CD4-positive, alpha-beta T cell treated with Interferon alpha-2 for 1 hour (primary cell): Measurements from ENCODE around the gene LDLRAD2.

Experiments used
- DNase-seq, 2 donors: peaks; one replicate each; pipeline ENCODE4 v3.0.0-alpha.2; 2020 to 2022

LDLRAD2 gene

DNA sequence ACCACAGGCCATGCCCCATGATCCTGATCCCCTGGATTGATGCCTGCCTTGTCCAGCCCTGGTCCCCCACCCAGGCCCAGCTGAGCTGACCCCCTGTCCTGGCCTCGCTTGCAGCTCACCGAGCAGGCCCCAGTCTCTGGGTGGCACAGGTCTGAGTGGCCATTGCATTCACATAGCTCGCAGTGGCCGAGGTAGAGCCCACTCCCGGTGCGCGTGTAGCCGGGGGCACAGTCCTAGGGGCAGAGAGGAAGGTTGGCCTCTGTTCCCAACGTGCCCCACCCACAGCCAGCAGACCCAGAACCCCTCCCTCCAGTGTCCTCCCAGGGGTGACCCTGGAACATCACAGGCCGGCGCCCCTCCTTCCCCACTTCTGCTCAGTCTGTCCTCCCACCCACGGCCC lies 51.9 kb downstream of the LDLRAD2 start:
- no peak for DNase-seq

DNA sequence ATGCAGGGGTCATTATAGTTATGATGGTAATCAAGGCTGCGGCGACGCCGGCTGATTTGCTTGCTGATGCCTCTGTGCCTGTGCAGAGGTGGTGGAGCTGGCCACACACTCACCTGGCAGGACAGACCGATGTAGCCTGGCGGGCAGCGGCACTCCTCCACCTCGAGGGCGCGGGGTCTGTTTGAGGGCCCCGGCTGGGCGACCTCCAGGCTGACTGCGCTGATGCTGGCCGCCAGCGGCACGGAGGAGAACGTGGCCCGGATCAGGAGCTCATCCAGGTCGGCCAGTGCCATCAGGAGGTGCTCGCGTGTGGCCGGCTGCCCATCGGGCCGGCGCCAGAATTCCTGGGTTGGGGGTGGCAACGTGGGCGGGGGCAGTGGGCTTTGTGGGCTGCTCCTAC lies 52.7 kb downstream of the LDLRAD2 start:
- DNase-seq, result no peak

DNA sequence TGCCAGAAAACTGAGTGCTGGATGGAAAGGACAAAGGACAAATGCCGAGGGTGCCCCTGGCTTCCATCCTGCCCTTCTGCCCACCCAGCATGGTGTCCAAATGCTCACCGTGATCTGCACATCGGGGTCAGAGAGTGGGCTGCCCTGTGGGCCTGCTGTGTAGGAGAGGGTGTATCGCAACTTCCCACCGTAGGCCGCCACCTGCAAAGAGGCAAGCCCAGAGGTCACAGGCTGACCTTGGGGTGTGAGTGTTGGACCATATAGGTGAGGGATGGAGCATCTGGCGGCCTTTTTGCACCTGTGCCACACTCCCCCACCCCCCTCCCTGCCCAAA lies 53.5 kb downstream of the LDLRAD2 start:
- DNase-seq, result no peak

DNA sequence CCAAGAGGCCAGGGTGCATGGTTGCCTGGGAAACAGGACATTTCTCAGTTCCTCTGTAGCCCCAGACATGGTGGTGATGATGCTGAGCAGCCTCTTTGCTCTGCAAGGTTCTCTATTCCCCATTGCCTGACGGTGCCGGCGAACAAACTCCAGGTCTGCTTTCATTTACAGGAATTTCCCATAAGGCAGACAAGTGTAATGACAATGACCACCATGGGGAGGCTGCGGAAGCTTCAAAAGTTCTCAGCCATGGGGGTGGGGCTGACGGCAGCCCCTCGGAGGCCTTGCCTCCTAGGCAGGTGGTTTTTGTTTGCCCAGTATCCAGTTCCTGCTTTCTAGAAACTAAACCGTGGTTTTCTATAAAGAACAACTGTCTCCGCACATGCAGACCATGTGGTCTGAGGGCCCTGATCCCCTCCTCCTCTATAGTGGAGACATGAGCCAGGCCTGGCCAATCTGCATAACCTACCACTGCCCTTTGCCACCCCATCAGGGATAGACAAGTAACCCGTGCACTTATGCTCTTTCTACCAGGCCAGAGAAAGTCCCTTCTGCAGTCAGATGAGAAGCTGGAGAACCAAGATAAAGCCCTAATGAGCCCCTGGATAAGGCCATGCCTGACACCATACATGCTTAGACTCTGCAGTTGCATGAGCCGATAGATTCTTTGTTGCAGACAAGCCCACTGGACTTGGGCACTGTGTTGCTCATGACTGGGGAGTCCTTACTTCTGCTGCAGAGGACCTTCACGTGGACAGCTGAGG lies 54.1 kb downstream of the LDLRAD2 start:
- DNase-seq, result peak; percentile 21 to 41

DNA sequence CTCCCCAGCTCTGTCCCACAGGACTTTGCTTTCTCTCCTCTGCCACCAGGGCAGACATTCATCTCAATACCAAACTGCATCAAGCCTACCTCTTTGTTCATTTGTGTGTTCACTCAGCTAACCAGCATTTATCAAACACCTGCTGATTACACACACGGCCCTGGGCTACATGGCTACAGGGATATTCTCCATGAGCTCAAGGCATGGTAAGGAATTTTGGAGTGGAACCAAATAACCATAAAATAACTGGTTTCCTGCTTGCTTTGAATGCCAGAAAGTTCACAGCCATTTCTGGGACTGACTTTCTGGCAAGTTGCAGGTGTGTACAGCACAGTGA lies 54.6 kb downstream of the LDLRAD2 start:
- DNase-seq, result no peak

DNA sequence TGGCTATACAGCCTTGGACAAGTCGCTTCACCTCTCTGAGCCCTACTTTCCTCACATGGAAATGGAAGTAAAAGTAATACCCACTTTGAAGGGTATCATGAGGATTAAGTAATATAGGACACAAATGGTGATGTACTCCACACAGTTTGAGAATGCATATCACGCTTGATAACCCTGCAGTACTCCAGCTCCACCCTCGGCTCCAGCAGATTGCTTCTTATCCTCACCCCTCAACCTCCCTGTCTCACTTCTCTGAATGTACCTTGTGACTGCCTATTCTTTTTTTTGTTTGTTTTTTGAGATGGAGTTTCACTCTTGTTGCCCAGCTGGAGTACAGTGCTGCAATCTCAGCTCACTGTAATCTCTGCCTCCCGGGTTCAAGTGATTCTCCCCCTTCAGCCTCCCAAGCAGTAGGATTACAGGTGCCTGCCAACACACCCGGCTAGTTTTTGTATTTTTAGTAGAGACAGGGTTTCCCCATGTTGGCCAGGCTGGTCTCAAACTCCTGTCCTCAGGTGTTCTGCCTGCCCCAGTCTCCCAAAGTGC lies 55.5 kb downstream of the LDLRAD2 start:
- no peak for DNase-seq

DNA sequence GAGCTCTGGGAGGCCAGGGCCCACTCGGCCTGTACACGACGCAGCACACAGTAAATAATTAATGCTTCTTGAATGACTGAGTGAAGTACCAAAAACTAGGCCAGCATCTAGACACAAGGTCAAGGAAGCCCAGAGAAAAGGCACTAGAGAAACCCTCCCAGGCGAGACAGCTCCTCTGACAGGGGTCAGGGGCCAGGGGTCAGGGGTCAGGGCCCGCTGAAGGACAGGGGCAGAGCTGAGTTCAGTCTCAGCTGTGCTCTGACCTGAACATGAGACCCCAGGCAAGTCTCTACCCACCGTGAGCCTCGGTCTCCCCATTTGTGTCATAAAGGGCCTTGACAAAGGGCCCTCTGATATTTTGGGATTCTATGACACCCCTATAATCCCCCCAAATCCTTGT lies 56.4 kb downstream of the LDLRAD2 start:
- DNase-seq, result no peak

DNA sequence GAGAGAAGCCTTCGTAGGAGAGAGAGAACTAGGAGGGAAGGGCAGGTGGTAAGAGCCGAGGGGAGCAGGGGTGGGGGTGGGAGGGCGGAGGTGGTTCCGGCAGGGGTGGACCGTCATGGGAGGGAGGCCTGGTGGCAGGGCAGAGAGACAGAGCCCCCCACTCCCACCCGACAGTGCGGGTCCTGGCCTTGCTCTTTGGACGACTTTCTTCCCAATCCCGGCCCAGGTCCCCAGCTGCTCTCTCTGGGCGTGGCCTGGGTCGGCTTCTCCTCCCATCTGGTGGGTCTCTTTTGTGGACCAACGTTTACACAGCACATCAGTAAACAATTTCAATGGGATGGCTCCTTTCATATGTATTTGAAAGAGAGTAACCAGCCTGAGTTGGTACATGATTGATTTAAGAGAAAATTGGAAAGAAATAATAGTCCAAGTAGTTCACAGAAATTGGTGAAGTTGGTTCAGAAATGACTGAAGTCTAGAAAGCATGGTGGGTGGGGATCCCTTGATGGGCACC lies 56.9 kb downstream of the LDLRAD2 start:
- no peak for DNase-seq

DNA sequence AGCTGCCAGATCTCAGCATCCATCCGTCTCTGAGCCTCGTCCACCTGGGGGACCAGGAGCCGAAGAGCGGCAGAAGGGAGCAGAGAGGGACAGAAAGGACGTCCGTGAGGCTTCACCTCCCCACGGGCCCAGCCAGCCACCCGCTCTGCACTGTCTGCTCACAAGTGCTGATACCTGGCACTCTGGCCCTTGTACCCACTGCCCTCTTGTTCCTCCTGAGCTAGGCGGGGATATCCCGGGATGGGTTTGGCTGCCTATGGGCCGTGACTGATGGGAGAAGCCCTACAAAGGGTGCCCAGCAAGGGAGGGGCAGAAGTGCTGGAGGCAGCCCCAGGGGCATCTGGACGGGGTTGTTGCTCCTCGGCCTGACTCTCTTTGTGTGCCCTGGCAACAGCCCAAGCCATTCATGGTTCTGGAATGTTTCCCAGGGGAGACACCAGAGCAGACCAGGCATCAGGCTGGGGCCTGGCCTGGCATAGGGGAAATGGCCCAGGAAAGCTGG lies 57.6 kb downstream of the LDLRAD2 start:
- DNase-seq, result no peak

DNA sequence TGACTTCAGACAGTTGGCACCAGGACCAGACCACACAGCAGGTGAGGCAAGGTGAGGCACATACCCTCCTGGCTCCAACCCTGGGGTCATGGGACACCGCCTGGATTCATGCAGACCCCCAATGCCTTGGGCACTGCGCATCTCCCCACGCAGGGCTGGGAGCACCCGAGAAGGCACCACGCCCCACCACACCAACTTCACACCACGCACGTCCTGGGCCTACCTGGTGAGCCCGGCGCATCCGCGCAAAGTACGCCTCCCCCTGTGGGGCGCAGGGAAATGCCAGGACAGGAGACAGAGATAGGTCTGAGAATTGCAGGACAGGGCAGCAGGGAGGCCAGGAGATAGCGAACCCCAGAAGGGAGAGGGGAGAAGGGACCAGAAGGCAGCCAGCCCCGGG lies 58.5 kb downstream of the LDLRAD2 start:
- DNase-seq, result no peak

DNA sequence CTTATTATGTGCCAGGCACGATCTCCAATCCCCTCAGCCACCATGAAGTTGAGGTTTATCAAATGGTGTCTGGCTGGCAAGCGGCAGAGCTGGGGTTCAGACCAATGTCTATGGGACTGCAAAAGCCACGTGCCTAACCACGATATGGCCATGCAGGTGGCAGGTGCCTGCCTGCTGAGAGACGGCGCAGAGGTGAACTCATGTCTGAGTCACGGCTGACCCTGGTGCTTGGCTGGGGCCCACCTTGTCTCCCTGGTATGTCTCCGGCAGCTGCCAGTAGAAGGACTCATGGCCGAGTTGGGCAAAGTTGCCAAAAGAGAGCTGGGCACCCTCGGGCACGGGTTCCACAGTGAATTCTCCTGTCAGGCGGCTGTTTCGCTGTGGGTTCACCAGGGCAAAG lies 59.9 kb downstream of the LDLRAD2 start:
- DNase-seq, result no peak

DNA sequence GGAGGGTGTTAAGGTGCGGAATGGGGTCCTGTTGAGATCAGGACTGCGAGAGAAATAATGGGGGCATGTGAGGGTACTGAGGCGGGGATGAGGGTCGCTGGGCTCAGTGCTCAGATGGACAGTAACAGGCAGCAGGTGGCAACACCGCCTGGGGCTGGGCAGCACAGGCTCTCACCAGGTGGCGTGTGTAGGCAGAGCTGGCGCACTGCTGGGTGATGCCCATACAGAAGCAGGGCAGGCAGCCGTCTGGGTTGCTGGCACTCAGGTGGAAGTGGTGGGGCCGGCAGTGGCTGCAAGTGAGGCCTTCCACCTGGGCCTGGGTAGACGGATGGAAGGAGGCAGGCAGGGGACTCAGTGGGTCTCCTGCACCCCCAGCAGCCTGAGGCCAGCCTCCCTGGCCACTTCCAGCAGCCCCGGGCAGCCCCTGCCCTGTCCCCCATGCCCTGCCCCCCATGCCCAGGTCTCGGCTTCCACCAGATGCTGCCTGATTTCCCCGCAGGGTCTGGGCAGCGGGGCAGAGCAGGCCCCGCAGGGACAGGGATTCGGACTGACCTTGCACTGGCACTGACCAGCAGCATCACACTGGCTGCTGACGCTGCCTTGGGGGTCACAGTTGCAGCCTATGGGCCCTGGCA lies 60.5 kb downstream of the LDLRAD2 start:
- DNase-seq, result no peak

DNA sequence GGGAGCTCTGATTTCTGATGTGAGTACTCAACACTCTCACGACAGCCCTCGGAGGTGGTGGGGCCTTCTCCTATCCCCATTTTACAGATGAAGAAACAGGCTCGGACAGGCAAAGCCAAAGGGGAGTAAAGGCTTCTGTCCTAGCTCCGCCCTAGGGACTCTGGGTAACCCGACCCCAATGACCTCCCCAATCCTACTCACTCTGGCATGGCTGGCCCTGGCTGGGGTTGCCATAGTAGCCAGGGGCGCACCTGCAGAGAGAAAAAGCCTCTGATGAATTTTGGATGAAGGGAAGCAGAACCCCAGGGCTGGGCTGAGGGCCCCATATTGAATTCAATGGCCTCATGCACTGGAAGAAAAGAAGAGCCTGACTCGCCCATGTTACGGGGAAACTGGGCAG lies 61.1 kb downstream of the LDLRAD2 start:
- DNase-seq, result no peak

DNA sequence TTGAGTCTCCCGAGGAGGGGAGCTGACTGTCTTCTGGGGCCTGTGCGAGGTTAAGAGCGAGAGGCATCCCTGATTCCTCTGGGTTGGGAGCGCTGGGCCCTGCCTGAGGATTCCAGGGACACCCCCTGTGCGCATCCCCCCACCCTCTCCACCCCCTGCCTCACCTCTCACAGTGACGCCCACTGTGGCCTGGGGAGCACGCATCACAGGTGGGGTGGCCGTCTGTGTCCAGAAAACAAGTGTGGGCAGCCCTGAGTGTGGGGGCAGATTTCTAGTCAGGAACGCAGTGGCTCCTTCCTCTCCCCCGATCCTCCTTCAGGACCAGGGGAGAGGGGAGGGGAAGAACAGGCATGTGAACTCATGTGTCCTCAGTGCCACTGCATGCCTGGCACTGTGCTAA lies 61.7 kb downstream of the LDLRAD2 start:
- DNase-seq, result no peak

DNA sequence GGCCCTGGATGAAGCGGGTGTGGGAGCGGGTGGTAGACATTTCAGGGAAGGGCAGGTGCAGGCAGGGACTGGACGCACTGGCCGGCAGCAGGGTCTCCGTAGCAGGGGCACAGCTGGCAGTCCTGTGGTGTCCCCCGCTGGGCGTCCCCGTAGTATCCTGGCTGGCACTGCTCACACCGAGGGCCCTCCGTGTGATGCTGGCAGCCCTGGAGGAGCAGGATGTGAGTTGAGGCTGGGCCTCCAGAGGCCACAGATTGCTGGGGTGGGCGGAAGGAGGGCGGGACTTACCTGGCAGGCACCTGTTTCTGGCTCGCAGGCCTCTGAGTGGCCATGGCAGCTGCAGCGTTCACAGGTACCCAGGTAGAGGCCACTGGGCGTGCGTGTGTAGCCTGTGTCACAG lies 62.3 kb downstream of the LDLRAD2 start:
- DNase-seq, result no peak
